Progenitor cell of endocrine pancreas (in vitro differentiated cells): ENCODE data around the gene MGRN1. TPM values are rescaled to one million over a fixed set of nuclear protein-coding genes. Genes with fewer than 3 reads are reported as not detected.

Source experiments
- DNase-seq: peaks from one replicate; pipeline ENCODE4 v3.0.0; 2021; ENCODE audit warnings: low spot score; ENCODE audit not compliant: unreplicated experiment
- H3K27ac Mint-ChIP-seq: 2 replicates; pipeline ENCODE4 v1.8.0; 2021; ENCODE audit warnings: mild to moderate bottlenecking, moderate library complexity, mixed read lengths
- H3K27me3 Mint-ChIP-seq: 2 replicates; pipeline ENCODE4 v1.8.0; 2021; ENCODE audit warnings: mixed read lengths
- H3K36me3 Mint-ChIP-seq: 2 replicates; pipeline ENCODE4 v1.8.0; 2022; ENCODE audit warnings: mixed read lengths; ENCODE audit not compliant: insufficient read depth
- H3K4me1 Mint-ChIP-seq: 2 replicates; pipeline ENCODE4 v1.8.0; 2021; ENCODE audit warnings: low read depth, mixed read lengths
- H3K4me3 Mint-ChIP-seq: 2 replicates; pipeline ENCODE4 v1.8.0; 2021; ENCODE audit warnings: low read depth, mild to moderate bottlenecking, moderate library complexity, mixed read lengths
- H3K9me3 Mint-ChIP-seq: 2 replicates; pipeline ENCODE4 v1.8.0; 2021; ENCODE audit warnings: low read depth, mixed read lengths
- total RNA-seq: library from RNA; stranded (reverse); gene quantifications from 2 replicates; pipeline ENCODE4 v1.2.1, GENCODE V29; 2021
- TF ChIP-seq, protein P1 (sequence below): fragments of 200-600 bp; sonication (generic); IDR thresholded peaks from one replicate; pipeline ENCODE4 v1.5.0; 2021; ENCODE audit warnings: antibody characterized with exemption, mild to moderate bottlenecking; ENCODE audit not compliant: unreplicated experiment

Gene MGRN1
- total RNA-seq, 1 donor from 2014 or later: 104 TPM

DNA sequence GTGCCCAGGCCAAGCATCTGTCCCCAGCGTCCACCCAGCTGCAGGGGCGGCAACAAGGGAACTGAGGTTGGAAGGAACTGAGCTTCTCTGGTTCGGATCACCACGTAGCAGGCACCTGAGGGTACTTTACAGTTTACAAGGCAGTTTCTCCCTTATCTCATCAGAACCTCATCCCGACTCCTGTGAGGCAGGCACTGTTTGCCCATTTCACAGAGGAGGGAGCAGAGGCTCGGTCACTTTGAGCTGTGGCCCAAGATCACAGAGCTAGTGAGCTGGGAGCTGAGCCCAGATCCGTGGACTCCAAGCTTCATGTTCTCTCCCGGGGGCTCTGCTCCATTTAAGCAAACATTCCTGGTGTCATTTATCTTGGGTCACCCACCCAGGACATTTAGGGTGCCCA, 25.1 kb upstream of the MGRN1 start:
- Mint-ChIP-seq H3K4me3 (no peak overlapping the region), H3K9me3 (no peaks in the 10 kb centered on the region), H3K27ac (no peak overlapping the region), H3K27me3 (peaks cover 10% of the 10 kb centered on the region), H3K36me3 (no peaks in the 10 kb centered on the region), H3K4me1 (no peaks in the 10 kb centered on the region)
- TF ChIP-seq, protein P1, sequence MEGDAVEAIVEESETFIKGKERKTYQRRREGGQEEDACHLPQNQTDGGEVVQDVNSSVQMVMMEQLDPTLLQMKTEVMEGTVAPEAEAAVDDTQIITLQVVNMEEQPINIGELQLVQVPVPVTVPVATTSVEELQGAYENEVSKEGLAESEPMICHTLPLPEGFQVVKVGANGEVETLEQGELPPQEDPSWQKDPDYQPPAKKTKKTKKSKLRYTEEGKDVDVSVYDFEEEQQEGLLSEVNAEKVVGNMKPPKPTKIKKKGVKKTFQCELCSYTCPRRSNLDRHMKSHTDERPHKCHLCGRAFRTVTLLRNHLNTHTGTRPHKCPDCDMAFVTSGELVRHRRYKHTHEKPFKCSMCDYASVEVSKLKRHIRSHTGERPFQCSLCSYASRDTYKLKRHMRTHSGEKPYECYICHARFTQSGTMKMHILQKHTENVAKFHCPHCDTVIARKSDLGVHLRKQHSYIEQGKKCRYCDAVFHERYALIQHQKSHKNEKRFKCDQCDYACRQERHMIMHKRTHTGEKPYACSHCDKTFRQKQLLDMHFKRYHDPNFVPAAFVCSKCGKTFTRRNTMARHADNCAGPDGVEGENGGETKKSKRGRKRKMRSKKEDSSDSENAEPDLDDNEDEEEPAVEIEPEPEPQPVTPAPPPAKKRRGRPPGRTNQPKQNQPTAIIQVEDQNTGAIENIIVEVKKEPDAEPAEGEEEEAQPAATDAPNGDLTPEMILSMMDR: no peak
- DNase-seq: no peak

DNA sequence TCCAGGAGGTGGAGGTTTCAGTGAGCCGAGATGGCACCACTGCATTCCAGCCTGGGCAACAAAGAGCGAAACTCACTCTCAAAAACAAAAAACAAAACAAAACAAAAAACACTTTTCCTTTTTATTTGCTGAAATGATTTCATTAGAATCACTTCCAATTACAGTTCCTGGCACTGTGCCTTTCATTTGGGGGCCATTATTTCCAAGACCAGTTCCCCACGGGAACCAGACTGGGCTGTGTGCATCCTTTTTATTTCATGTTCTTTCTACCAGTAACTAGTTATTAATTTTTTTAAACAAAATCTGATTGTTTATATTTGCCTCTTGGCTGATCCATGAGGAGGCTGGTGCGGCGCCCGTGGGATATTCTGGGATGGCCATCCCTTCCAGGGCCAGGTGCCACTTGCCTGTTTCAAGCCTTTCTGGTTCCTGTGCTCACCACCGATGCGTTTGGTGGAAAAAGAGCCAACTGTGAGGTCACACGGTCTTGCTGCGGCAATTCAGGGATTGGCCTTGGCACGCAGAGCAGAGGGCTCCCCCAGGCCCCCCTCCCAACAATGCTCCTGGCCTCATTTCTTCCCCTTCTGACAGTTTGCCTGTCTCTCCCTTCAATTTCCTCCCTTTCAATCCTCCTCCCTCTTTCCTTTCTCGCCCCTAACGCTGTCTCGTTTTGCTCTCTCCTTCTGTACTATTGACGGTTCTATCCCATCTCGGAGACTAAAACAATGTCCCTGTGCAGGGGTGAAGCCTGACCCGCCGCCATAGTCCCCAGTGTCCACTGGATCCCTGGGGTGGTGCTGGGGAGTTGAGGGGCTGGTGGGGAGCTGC, 23.4 kb upstream of the MGRN1 start:
- Mint-ChIP-seq H3K27me3 (peaks cover 10% of the 10 kb centered on the region), H3K9me3 (no peaks in the 10 kb centered on the region), H3K4me1 (no peaks in the 10 kb centered on the region), H3K27ac (peak overlapping the region; percentile 40), H3K36me3 (no peaks in the 10 kb centered on the region), H3K4me3 (no peak overlapping the region)
- DNase-seq: no peak
- TF ChIP-seq, protein P1: no peak

DNA sequence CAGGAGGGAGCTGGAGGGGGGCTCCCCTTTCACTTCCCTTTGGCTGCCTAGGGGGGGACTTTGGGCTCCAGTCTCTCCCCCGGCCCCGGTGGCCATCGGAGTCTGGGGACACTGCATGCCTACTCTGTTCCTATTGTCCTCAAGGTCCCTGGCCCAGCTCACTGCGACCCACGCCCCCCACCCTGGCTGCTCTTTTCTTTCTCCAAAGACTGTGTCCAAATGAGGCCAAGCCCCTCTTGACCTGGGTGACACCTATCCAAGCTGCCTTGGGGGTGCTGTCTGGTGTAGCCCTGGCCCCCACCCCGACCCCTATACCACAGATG, 22.8 kb upstream of the MGRN1 start:
- Mint-ChIP-seq H3K36me3 (no peaks in the 10 kb centered on the region), H3K4me1 (no peaks in the 10 kb centered on the region), H3K9me3 (no peaks in the 10 kb centered on the region), H3K27me3 (peaks cover 8% of the 10 kb centered on the region), H3K4me3 (no peak overlapping the region), H3K27ac (no peak overlapping the region)
- no peak for DNase-seq
- TF ChIP-seq, protein P1: no peak

DNA sequence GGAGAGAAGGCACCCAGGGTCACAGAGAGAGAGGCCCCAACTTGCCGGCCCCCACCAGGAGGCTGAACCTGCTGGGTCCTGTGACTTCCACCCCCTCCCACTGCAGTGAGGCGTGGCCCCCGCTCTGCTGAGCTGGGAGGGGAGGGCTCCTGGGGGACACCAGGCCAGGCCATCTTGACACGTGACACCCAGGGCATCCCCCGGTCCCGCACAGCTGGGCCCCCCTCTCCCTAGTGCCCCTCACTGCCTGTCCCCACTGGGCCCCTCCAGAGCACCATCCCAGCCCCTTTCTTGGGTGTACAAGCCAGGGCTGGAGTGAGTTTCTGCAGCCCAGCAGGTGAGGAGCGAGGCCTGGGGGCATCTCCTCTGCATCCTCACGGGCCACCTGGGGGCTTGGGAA, 22.3 kb upstream of the MGRN1 start:
- TF ChIP-seq, protein P1: no peak
- H3K4me1 Mint-ChIP-seq: no peaks in the 10 kb centered on the region
- no peak overlapping the region for H3K4me3 Mint-ChIP-seq
- no peak overlapping the region for H3K27ac Mint-ChIP-seq
- H3K36me3 Mint-ChIP-seq: no peaks in the 10 kb centered on the region
- DNase-seq: no peak
- peaks cover 7% of the 10 kb centered on the region for H3K27me3 Mint-ChIP-seq
- H3K9me3 Mint-ChIP-seq: no peaks in the 10 kb centered on the region

DNA sequence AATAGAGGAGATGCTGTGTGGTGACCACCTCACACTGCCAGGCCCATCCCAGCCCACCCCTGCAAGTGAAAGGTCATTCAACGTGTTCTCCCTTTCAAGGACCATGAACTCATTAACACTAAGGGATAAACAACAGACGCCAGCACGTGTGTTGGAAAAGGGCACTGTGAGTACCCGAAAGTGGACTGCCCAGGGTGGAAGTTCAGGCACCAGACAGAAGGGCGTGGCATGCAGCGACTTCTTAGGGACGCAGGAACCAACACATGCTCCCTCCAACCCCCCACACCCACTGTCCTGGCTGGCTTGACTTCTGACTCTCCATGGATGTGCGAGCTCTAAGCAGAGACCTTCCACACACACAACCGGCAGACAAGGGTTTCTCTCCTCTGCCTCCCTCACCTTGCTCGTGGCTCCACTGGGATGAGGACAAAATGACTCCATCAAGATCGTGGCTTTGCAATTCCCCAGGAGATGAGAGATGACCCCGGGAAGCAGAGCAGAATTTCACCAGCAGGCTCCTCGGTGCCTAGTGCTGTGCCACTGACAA, 20.9 kb upstream of the MGRN1 start:
- no peaks in the 10 kb centered on the region for H3K36me3 Mint-ChIP-seq

More for the DNA sequence above, 20.9 kb upstream of the MGRN1 start:
- H3K4me3 Mint-ChIP-seq: no peak overlapping the region
- DNase-seq: no peak
- H3K27ac Mint-ChIP-seq: no peak overlapping the region
- TF ChIP-seq, protein P1: no peak
- peaks cover 5% of the 10 kb centered on the region for H3K27me3 Mint-ChIP-seq
- no peaks in the 10 kb centered on the region for H3K9me3 Mint-ChIP-seq
- no peaks in the 10 kb centered on the region for H3K4me1 Mint-ChIP-seq
